Astrocyte of the hippocampus (primary cell): ENCODE measurements around the gene SOST.

ENCODE experiments used
- DNase-seq: peaks from one replicate; pipeline ENCODE4 v3.0.0; 2011; ENCODE audit warnings: low read depth, low spot score

The SOST gene

DNA sequence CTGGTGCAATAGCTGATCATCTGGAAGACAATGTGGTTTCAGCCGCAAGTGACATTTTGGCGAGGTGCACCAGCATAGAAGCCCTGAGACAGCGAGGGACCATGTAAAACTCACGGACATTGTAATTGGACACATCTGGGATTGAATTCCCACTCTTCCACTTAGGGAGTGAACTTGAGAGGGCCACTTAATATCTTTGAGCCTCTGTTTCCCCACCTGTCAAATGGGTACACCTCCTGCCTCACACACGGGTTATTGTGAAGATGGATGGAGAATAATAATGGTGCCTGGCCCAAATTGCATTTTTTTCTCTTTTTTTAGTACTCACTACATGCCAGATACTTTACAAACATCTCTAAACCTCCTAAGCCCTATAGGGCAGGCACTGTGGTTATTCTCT lies 51.4 kb downstream of the SOST start:
- no peak for DNase-seq

DNA sequence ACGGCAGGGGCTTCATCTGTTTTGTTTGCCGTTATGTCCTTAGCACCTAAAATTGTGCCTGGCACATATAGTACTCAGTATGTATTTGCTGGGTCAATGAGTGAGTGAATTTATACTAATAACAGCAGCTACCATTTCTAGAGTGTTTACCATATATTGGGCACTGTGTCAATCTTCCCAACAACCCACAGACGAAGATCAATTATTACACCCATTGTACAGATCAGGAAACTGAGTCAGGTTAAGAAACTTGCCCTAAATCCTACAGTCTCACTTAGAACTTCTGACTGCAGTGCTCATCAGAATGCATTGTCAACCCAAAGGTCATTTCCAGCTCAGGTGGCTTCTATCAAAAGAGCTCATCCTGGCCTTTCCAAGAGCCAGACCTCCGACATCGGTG lies 52.4 kb downstream of the SOST start:
- DNase-seq, result no peak
